Endothelial cell of umbilical vein (primary cell): ENCODE results near the gene YTHDF1. TPM values are rescaled to one million over a fixed set of nuclear protein-coding genes. Genes with fewer than 3 reads are reported as not detected.

Experiments
- BruUV-seq: library from RNA; stranded (reverse); fragments of 400-500 nt; replicated peaks from 2 replicates; lab custom pipeline; 2021; lab: Mats Ljungman, UMichigan
- CTCF ChIA-PET: fragments of 300-600, 350-600 bp; sonication (Branson Sonifier 250); formaldehyde crosslinking; loops from one replicate; lab custom pipeline; 2021; ENCODE audit warnings: antibody characterized with exemption, inconsistent platforms; lab: Charles Lee
- POLR2A ChIA-PET: fragments of 300-600, 350-600 bp; sonication (Branson Sonifier 250); formaldehyde crosslinking; loops from one replicate; lab custom pipeline; 2021; ENCODE audit warnings: antibody characterized with exemption, inconsistent platforms; lab: Charles Lee
- DNase-seq: peaks from one replicate; pipeline ENCODE4 v3.0.0-alpha.2; 2011; ENCODE audit warnings: low read depth, low spot score
- FAIRE-seq: peaks from 2 replicates; lab custom pipeline; 2011; peaks lifted over from hg19 to GRCh38; lab: Jason Lieb, UNC
- H2AFZ ChIP-seq: 2 replicates; pipeline ENCODE4 v1.6.0; 2012; ENCODE audit warnings: low read depth, low read length, control low read depth, inconsistent platforms
- H3K27ac ChIP-seq: 2 replicates; pipeline ENCODE4 v1.5.1; 2011; ENCODE audit warnings: low read depth, mild to moderate bottlenecking, control low read depth, low read length, moderate library complexity; ENCODE audit not compliant: insufficient read depth
- H3K27me3 ChIP-seq, 2 experiments: 2 replicates each; pipeline versions ENCODE4 v1.6.0 to v1.6.1; 2011; ENCODE audit warnings: low read length in 2 of 2, mixed read lengths in 1 of 2; ENCODE audit not compliant: control insufficient read depth in 2 of 2, insufficient read depth in 2 of 2
- H3K36me3 ChIP-seq, 2 experiments: 2 replicates in 1 of 2; 3 replicates in 1 of 2; pipeline ENCODE4 v1.5.1; 2011; ENCODE audit warnings: low read length in 2 of 2, mild to moderate bottlenecking in 1 of 2, moderate library complexity in 1 of 2; ENCODE audit not compliant: control insufficient read depth in 2 of 2, insufficient read depth in 2 of 2; ENCODE audit errors: extremely low read depth in 1 of 2
- H3K4me1 ChIP-seq: 3 replicates; pipeline ENCODE4 v1.5.1; 2011; ENCODE audit warnings: mild to moderate bottlenecking, low read length; ENCODE audit not compliant: control insufficient read depth, insufficient read depth; ENCODE audit errors: extremely low read depth
- H3K4me2 ChIP-seq: 2 replicates; pipeline ENCODE4 v1.6.1; 2011; ENCODE audit warnings: low read length, control low read depth, mixed read lengths; ENCODE audit not compliant: insufficient read depth
- H3K4me3 ChIP-seq, 3 experiments: fragments of 200-600 bp in 1 of 3; sonication (generic), shearing (Covaris generic) in 1 of 3; replicated peaks in 1 of 3; 2 replicates each; pipeline ENCODE4 v1.5.1; 2011 to 2016; ENCODE audit warnings: control low read depth in 3 of 3, low read length in 3 of 3, mild to moderate bottlenecking in 2 of 3, inconsistent platforms in 1 of 3, low read depth in 1 of 3, moderate library complexity in 1 of 3; ENCODE audit not compliant: insufficient read depth in 1 of 3
- H3K79me2 ChIP-seq: 2 replicates; pipeline ENCODE4 v1.6.0; 2012; ENCODE audit warnings: low read length, inconsistent platforms; ENCODE audit not compliant: control insufficient read depth, insufficient read depth
- H3K9ac ChIP-seq: replicated peaks from 2 replicates; pipeline ENCODE3; 2011; ENCODE audit warnings: low read length, control low read depth; ENCODE audit not compliant: insufficient read depth; ENCODE audit errors: extremely low read depth
- H3K9me1 ChIP-seq: replicated peaks from 3 replicates; pipeline ENCODE4 v1.6.0; 2011; ENCODE audit warnings: mild to moderate bottlenecking, low read length; ENCODE audit not compliant: control insufficient read depth, insufficient read depth; ENCODE audit errors: extremely low read depth
- H3K9me3 ChIP-seq: replicated peaks from 2 replicates; pipeline ENCODE4 v1.5.1; 2012; ENCODE audit warnings: low read length, inconsistent platforms; ENCODE audit not compliant: control insufficient read depth, insufficient read depth
- H4K20me1 ChIP-seq: replicated peaks from 2 replicates; pipeline ENCODE3; 2011; ENCODE audit warnings: mild to moderate bottlenecking, low read length; ENCODE audit not compliant: control insufficient read depth, insufficient read depth; ENCODE audit errors: extremely low read depth
- CTCF ChIP-seq, 2 donors: IDR thresholded peaks; 1 replicate in 1 of 2; 2 replicates in 1 of 2; pipeline ENCODE4 v1.5.1; 2011; ENCODE audit warnings: low read length in 2 of 2, mild to moderate bottlenecking in 2 of 2, moderate library complexity in 2 of 2, control low read depth in 1 of 2, inconsistent platforms in 1 of 2, low read depth in 1 of 2; ENCODE audit not compliant: insufficient read depth in 1 of 2; ENCODE audit errors: extremely low read depth in 1 of 2
- EZH2 ChIP-seq: IDR thresholded peaks from 2 replicates; pipeline ENCODE4 v1.6.1; 2012; ENCODE audit warnings: borderline replicate concordance, low read depth, mild to moderate bottlenecking, moderate library complexity, low read length, inconsistent platforms; ENCODE audit not compliant: severe bottlenecking
- FOS ChIP-seq: IDR thresholded peaks from 2 replicates; pipeline ENCODE4 v1.6.1; 2011; ENCODE audit warnings: mild to moderate bottlenecking, low read length, moderate library complexity, borderline replicate concordance; ENCODE audit not compliant: insufficient read depth
- GATA2 ChIP-seq: IDR thresholded peaks from 2 replicates; pipeline ENCODE4 v1.7.0; 2011; ENCODE audit warnings: low read depth, mild to moderate bottlenecking, moderate library complexity, mixed read lengths, low read length; ENCODE audit not compliant: insufficient read length, insufficient read depth
- JUN ChIP-seq: IDR thresholded peaks from 2 replicates; pipeline ENCODE4 v1.6.1; 2011; ENCODE audit warnings: borderline replicate concordance, low read depth; ENCODE audit not compliant: insufficient read length, insufficient read depth
- MAX ChIP-seq: IDR thresholded peaks from 2 replicates; pipeline ENCODE4 v1.6.1; 2011; ENCODE audit not compliant: insufficient read depth, insufficient read length
- MYC ChIP-seq: IDR thresholded peaks from one replicate; pipeline ENCODE4 v1.6.1; 2011; ENCODE audit warnings: mild to moderate bottlenecking, low read depth, low read length
- POLR2A ChIP-seq: IDR thresholded peaks from 2 replicates; pipeline ENCODE4 v1.6.1; 2012; ENCODE audit warnings: low read depth, mild to moderate bottlenecking, control low read depth, low read length
- POLR2AphosphoS5 ChIP-seq: IDR thresholded peaks from 2 replicates; pipeline ENCODE4 v1.6.1; 2012; ENCODE audit warnings: low read depth, mild to moderate bottlenecking, control low read depth, low read length, moderate library complexity; ENCODE audit not compliant: insufficient read depth
- dilution Hi-C: fragments of 300-500 bp; cut with MboI; formaldehyde crosslinking; loops from one replicate; pipeline ENCODE4 v1.15.0; 2019; ENCODE audit warnings: low sequenced_read_pairs; ENCODE audit not compliant: extremely low pct_ligation_motif_present
- intact Hi-C: fragments of 100-400 bp; cut with micrococcal nuclease; formaldehyde crosslinking; loops from one replicate; pipeline ENCODE4 v1.10.0; 2022
- polyA plus RNA-seq, 4 experiments: library from polyadenylated mRNA; depleted of rRNA in 3 of 4; stranded (reverse) in 3 of 4; unstranded in 1 of 4; fragments of >200 nt; gene quantifications; 2 replicates each; pipeline versions ENCODE4 v1.2.1 to v1.2.3, GENCODE V29; 2011 to 2012; ENCODE audit warnings: missing spikeins in 1 of 4
- total RNA-seq: library from RNA; stranded (reverse); gene quantifications from 2 replicates; pipeline ENCODE4 v1.2.3, GENCODE V29; 2021

Gene YTHDF1
- total and polyA plus RNA-seq, 2 donors (not counting 3 experiments of a cell fraction or from before 2014, with no cell fraction given), result 25.2 to 44.4 TPM

GRCh38 chr20:63169681-63170080 is 46.2 kb downstream of the YTHDF1 start:
- BruUV-seq, result no TSS peak
- Histone ChIP-seq H3K4me3 (no peak overlapping the region), H3K4me2 (no peak overlapping the region), H2AFZ (no peak overlapping the region), H3K79me2 (no peaks in the 10 kb centered on the region), H3K9ac (no peak overlapping the region), H3K27me3 (peaks cover 15 to 17% of the 10 kb centered on the region in 2 experiments), H3K36me3 (no peaks in the 10 kb centered on the region), H3K9me1 (no peaks in the 10 kb centered on the region), H3K27ac (no peak overlapping the region), H4K20me1 (no peaks in the 10 kb centered on the region), H3K9me3 (no peaks in the 10 kb centered on the region), H3K4me1 (no peaks in the 10 kb centered on the region)
- CTCF ChIA-PET, result no interaction called here
- FAIRE-seq (no peak), DNase-seq (no peak)
- intact Hi-C loops, result loop anchor here (10.0 kb wide), 1 partner anchor 425 kb away; no protein-coding TSS in a partner anchor
- dilution Hi-C loops, result no loop called here
- POLR2A ChIA-PET, result no interaction called here
- TF ChIP-seq MAX (no peak), EZH2 (no peak), JUN (no peak), CTCF (IDR thresholded peaks at IDR 0.05; ENCODE audit: extremely low read depth in 1 of 2, insufficient read depth in 1 of 2, low read depth in 1 of 2, low read length in 2 of 2) (no peak), POLR2A (no peak), POLR2AphosphoS5 (no peak), MYC (no peak), FOS (no peak), GATA2 (no peak)
